Stimulated activated CD8-positive, alpha-beta memory T cell treated with anti-CD3 and anti-CD28 coated beads, Interleukin-7, amount 100 ng/mL, for 1 hour (primary cell): ENCODE data around the gene TAS2R20.
"Not testable (repeated sequence)": the region's sequence is repeated elsewhere in the genome, so short reads cannot be mapped to it uniquely, and the experiment has no call there.

Source experiments
- DNase-seq, 2 donors: peaks; one replicate each; pipeline ENCODE4 v3.0.0-alpha.2; 2020; ENCODE audit warnings: low read depth in 2 of 2

TAS2R20 gene, protein sequence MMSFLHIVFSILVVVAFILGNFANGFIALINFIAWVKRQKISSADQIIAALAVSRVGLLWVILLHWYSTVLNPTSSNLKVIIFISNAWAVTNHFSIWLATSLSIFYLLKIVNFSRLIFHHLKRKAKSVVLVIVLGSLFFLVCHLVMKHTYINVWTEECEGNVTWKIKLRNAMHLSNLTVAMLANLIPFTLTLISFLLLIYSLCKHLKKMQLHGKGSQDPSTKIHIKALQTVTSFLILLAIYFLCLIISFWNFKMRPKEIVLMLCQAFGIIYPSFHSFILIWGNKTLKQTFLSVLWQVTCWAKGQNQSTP

DNA sequence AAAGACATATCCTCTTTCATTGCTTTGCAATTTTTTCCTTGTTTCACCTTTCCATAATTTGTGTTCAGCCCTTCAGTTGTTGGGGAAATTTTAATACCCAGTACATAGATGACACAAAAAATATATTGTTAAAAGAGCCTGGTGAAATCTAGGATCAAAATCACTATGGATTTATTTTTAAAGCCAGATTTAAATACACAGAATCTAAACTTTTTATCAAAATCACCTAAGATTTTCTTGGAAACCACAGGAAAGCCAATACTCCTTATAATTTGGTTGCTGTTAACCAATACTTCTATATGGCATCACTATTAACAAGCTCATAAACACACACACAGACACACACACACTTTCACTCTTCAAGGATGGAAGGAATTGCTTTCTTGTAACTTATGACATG is at the start of gene TAS2R20:
TSS of gene TAS2R20 (minus strand) at position 101 of the 400 bp plus-strand sequence. CDS start 429 bp downstream, outside the sequence.
- no peak for DNase-seq

DNA sequence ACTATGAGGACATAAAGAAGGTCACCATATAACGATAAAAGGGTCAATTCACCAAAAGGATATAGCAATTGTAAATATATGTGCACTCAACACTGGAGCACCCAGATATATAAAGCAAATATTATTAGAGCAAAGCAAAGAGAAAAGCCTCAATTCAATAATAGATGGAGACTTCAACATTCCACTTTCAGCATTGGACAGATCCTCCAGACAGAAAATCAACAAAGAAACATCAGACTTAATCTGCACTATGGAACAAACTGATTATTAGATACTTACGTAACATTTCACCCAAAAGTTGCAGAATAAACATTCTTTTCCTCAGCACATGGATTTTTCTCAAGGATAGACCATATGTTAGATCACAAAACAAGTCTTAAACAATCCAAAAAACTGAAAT is 43.3 kb upstream of the TAS2R20 start:
- DNase-seq: not testable (repeated sequence)

DNA sequence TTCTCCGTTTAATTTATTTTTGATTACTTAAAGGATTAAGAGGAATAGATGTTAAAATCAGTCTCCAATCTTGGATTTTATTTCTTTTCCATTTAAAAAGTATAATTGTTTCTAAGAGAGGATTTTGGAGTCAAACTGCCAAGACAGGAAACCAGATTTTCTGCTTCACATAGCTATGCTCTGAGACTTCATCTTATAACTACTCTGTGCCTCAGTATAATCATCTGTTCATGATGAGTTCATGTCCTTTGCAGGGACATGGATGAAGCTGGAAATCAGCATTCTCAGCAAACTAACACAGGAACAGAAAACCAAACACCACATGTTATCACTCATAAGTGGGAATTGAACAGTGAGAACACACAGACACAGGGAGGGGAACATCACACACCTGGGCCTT is 42.1 kb upstream of the TAS2R20 start:
- no peak for DNase-seq

DNA sequence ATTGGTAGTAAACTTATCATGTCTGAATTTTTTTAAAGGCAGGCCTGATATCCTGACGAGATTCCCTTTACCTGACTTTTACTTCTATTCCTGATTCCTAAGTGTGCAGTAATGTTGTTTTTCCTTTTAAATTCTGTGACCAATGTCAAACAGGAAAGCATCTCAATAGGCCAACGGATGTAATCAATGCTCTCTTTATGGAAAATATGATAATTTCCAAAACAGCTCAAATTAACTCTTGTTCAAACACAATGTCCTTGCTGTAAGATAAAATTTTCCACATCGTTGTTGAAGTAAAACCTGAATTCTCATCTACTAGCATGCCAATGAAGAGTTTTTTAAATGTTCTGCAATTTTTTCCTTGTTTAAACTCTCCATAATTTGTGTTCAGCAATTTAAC is 41.1 kb upstream of the TAS2R20 start:
- DNase-seq: no peak

DNA sequence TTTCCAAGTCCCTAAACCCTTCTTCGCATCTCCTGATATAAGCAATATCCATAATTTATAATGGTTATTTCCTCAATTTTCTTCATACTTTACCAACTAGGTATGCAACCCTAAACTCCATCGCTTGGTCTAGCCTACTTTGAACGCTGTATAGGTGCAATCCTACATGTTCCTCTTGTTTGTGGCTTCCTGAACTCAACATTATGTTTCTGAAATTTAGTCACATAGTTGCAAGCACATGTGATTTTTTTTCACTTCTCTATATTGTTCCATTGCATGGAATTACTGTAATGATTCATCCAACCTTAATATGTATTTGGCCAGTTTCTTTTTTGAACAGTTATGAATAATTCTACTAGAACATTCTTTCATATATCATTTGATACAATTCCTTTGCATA is 35.9 kb upstream of the TAS2R20 start:
- not testable (repeated sequence) for DNase-seq

DNA sequence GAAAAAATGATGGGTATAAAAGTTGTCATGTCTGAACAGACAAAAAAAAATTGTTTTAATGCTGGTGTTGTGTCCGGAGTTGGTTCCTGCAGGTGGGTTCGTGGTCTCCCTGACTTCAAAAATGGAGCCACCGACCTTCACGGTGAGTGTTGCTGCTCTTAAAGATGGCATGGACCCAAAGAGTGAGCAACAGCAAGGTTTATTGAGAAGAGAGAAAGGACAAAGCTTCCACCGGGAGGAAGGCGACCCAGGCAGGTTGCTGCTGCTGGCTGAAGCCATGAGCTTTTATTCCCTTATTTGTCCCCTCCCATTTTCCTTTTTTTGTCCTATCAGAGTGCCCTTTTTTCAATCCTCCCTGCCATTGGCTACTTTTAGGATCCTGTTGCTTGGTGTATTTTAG is 33.2 kb upstream of the TAS2R20 start, which contains the start of gene TAS2R31:
TSS of gene TAS2R31 (minus strand) at position 101 of the 400 bp plus-strand sequence. CDS start at position 29, 72 bp downstream.
- DNase-seq: no peak

DNA sequence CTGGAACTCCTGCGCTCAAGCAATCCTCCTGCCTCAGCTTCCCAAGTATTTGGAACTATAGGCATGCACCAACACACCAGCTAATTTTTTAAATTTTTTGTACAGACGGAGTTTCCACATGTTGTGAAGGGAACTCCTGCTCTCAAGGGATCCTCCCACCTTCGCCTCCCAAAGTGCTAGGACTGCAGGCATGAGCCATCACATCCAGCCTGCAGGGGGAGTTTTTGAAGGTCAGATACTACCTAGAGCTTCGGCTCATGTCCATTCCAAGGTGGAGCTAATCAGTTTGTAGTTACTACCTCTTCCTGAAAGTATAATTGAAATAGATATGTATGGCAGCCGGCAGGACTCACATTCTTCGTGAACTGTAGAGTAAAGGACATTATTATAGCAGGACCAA is 28.0 kb upstream of the TAS2R20 start:
- DNase-seq: no peak

DNA sequence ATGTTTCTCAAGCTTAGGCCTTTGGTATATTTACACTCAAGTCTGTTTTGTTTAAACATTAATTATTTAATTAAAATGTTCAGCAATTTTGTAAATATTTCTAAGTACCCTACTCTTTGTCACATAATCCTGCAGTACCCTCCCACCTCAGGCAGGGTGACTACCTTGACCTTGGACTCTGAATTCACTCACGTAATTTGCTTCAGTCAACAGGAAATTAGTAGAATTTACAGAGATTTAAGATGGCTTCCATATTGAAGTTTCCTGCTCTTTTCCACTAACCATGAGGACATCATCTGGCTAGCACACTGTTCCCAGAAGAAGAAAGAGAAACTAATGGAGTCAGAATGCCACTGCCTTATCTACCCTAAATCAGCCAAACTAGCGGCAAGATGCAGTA is 25.3 kb upstream of the TAS2R20 start:
- DNase-seq: no peak

DNA sequence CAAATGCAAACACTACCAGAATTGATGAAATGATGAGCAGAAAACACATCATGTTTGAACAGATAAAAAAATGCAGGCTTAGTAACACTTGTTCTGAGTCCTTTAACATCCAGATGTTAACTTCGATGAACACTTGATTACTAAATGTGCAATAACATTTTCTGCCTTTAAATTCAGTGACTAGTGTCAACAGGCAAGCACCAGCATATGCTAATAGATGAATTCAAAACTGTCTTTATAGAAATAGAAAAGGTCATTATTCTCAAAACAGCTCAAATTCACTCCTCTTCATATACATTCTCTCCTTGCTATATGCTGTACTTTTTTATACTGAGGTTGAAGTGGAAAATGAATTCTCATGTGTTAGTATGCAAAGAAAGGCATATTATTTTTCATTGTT is 24.4 kb upstream of the TAS2R20 start, which contains the start of gene TAS2R19:
TSS of gene TAS2R19 (minus strand) at position 101 of the 400 bp plus-strand sequence. CDS start at position 52, 49 bp downstream.
- no peak for DNase-seq

DNA sequence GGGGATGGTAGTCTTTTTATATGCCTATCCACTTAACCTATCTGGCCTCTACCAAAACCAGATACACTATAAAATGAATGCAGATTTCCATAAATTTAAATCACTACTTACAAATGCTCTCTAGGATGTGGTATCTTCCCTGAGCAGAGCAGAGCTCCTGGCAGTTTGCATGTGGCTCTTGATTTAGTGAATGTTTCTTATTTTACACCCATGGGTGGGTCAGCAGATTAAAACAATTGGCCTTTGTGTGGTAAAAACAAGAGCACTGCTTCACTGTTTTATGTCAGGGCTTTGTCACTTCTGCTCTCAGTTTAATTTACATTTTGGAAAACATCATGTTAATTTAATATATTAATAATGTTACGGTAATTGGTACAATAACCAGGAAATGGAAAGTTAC is 18.8 kb upstream of the TAS2R20 start:
- no peak for DNase-seq

DNA sequence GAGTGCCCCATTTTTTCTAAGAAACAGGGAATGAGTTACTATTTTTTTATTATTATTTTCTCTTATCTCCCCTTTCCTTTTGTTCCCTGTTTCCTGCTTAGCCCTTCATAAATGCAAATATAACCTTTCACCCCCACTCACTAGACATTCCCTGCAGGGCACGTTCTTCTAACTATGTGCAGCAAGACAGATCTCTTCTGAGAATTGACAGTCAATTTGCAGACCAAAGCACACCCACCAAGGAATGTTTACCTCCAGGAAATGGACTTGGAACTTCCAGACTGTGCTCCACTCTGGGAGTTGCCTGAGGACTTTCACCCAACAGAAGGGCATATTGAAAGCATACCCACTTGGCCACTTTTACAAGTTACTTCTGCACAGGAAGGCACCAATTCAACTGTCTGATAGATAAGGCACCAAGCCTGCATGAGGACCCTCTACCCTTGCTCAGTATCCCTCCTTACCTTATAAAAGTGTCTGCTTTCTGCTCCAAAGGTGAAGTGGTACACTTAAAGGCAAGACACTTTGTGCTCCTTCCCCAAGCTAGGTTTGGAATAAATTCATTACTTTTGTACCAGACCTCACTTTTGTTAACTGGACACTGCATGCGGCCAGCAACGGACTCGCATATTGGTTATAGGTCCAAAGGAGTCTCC is 17.8 kb upstream of the TAS2R20 start:
- DNase-seq: no peak

DNA sequence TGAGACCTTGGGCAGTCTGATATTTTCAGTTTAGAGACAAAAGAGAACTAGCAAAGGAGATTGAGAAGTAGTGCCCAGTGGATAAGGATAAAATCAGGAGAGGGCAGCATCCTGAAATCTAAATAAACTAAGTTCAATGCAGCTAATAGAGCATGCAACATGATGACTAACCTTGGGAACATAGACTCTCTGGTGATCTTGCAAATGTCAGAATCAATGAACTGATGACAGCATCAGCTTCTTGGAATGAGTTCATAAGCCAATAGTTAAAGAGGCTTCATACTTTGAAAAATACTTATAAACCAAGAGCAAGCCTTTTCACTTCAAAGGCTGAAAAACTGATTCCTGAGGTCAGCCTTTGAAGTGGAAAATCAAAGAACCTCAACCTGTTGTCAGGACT is 16.1 kb upstream of the TAS2R20 start:
- DNase-seq: no peak

DNA sequence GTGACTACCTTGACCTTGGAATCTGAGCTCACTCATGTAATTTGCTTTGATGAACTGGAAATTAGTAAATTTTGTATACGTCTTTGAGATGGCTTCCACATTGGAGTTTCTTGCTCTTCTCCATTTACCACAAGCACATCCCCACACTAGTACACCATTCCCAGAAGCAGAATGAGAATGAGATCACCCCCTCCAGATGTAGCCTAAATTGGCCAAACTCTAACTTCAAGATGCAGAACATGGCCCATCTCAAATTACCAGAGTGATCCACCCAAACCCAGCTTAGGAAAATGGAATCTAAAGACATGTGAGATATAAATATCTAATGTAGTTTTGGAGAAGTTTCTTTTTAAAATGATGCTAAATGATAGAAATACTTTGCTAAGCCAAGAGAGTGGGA is 9.5 kb upstream of the TAS2R20 start:
- no peak for DNase-seq

DNA sequence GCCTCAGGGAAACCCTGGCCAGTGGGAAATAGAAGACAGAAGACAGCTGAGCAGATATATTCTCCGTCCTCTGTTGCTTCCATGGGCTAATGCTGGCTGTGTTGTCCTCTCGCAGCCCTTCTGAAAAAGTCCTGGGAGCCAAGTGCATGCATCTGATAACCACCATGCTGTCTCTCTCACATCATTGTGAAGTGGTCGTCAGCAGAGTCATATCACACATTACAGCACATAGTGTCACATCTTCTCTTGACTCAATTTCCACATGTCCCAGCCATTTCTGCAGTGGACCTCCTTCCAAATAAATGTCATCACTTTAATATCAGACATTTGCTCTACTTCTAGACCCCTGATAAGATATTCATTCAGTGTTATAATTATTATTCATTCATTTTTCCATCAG is 3.8 kb downstream of the TAS2R20 start:
- no peak for DNase-seq

DNA sequence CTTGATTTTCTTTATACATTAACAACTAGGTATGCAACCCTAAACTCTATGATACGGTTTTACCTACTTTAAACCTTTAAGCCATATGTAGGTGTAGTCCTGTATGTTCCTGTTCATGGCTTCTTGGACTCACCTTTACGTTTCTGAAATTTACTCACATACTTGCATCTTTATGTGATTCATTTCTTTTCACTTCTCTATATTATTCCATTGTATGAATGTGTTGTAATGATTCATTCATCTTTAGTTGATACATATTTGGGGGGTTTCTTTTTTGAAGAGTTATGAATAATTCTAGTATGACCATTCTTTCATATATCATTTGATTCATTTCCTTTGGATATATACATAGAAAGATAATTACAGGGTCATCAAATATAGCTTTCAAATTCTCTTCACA is 9.0 kb downstream of the TAS2R20 start:
- no peak for DNase-seq

DNA sequence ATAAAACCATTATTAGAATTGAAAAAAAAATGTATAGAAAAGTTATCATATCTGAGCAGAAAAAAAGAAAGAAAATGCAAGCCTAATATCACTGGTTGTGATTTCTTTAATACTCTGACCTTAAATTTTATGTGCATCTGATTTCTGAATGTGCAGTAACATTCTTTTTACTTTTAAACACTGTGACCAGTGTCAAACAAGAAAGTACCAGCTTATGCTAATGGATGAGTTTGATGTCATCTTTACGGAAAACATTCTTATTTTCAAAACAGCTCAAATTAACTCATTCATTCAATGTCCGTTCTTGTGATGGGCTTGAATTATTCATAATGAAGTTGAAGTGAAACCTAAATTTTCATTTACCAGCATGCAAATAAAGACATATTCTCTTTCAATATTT is 11.3 kb downstream of the TAS2R20 start, which contains the start of gene TAS2R50:
TSS of gene TAS2R50 (minus strand) at position 101 of the 400 bp plus-strand sequence. CDS start at position 49, 52 bp downstream.
- DNase-seq: no peak

DNA sequence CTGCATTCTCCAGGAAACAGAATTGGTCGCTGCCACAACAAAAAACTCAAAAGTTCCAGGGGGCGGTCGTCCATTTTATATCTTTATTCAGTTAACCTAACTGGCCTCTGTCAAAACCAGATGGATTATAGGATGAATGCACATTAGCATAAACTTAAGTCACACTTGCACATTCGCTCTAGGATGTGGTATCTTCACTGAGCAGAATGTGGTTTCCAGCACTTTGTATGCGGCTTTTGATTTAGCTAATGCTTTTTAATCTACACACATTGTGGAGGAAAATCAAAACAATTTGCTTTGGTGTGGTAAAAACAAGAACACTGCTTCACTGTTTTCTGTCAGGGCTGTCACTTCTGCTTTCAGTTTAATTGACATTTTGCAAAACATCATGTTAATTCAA is 15.9 kb downstream of the TAS2R20 start:
- no peak for DNase-seq

DNA sequence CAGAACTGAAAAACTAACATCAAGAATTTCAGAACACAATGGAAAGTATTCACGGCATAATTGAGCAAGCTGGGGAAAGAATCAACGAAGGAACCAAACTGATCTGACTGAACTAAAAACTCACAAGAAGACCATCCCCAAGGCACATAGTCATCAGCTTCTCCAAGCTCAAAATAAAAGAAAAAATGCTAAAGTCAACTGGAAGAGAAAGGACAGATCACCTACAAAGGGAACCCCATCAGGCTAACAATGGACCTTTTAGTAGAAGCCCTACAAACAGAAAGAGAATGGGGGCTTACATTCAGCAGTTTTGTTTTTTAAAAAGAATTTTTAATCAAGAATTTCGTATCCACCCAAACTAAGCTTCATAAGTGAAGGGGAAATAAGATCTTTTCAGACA is 23.1 kb downstream of the TAS2R20 start:
- no peak for DNase-seq

DNA sequence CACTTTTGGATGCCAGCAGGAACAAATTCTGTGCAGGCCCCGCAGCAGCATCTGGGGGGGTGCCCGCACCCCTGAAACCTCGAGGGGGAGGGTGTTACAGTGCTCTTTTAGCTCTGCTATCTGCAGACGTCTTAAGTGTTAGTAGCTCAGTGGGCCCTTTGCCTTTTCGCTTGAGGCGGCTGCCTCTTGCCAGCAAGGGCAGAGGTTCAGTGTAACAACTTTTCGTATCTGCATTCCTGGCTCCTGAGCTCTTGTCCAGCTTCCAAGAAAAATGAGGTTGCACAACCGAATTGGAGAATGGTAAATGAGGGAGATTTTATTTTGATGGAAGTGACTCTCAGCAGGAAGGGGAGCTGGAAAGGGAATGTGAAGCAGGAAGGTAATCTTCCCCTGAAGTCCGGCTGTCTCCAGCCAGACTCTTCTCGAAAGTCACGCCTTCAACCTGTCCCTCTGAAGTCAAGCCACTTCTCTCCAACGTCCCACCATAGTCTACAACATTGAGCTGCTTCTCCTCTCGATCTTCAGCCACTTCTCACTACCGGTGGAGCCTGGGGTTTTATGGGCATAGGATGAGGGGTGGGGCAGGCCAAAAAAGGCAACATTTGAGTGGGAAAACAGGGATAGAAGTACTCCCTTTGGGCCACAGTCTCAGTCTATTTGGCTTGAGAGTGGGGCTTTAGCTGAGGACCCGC is 29.2 kb downstream of the TAS2R20 start:
- no peak for DNase-seq

DNA sequence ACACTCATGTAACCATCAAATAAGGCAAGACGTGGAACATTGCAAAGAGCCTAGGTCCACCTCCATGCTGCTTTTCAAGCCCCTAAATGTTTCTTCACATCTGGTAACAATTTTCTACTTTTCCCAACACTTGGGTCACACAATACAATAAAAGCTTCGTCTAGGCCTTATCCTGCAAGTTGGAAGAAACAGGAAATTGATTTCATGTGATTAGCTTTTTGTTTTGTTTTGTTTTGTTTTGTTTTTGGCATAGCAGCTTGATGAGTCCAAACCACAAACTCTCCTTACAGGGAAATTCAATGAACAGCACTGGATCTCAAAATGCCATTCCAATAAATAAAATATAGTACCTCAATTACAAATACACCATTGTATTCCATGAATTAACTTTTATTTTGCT is 30.7 kb downstream of the TAS2R20 start:
- no peak for DNase-seq

DNA sequence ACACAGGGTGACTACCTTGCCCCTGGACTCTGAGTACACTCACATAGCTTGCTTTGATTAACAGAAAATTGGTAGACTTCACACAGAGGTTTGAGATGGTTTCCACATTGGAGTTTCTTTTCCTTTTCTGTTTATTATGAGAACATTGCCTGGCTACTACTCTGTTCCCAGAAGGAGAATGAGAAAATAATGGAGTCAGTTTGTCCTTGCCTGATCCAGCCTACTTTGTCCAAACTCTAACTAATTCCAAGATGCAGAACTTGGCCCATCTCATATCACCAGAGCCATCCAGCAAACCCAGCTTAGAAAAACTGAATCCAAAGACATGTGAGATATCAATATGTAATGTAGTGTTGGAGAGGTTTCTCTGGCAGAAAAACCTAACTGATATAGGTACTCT is 31.8 kb downstream of the TAS2R20 start:
- DNase-seq: no peak

DNA sequence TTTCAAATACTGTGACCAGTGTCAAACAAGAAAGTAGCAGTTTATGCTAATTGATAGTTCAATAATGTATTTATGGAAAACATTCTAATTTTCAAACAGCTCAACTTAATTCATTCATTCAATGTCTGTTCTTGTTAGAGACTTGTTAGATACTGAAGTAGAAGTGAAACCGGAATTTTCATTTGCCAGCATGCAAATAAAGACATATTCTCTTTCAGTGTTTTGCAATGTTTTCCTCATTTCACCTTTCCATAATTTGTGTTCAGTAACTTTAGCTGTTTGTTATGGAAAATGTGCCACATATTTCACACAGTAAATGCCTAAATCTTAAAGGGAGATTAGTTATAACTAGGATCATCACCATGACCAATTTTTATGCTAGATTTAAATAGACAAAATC is 32.6 kb downstream of the TAS2R20 start:
- no peak for DNase-seq

DNA sequence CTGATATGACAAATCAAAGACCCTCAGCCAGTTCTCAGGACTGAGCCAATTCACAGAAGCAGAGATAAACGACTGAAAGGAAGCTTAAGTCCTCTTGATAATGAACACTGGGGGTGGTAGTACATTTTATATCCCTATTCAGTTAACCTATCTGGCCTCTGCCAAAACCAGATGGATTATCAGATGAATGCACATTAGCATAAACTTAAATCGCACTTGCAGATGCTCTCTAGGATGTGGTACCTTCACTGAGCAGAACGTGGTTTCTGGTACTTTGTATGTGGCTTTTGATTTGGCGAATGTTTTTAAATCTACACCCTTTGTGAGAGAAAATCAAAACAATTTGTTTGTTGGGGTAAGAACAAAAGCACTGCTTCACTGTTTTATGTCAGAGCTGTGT is 37.9 kb downstream of the TAS2R20 start:
- no peak for DNase-seq
